MM.1S (cell line): Measurements from ENCODE around the gene PADI1.

Experiments used
- DNase-seq: peaks from one replicate; pipeline ENCODE4 v3.0.0-alpha.2; 2015
- H2AFZ ChIP-seq: fragments of 300-600 bp; sonication (generic); 2 replicates; pipeline ENCODE4 v1.6.0; 2016; ENCODE audit warnings: antibody characterized with exemption, low read length
- H3F3A ChIP-seq: fragments of 300-600 bp; sonication (generic); 2 replicates; pipeline ENCODE4 v1.6.1; 2016; ENCODE audit warnings: mild to moderate bottlenecking, antibody characterized with exemption, low read length, moderate library complexity, mixed read lengths; ENCODE audit not compliant: insufficient read depth
- H3K27ac ChIP-seq: fragments of 300-600 bp; sonication (generic); 2 replicates; pipeline ENCODE4 v1.5.1; 2016; ENCODE audit warnings: mild to moderate bottlenecking, low read length
- H3K27me3 ChIP-seq: fragments of 300-600 bp; sonication (generic); replicated peaks from 2 replicates; pipeline ENCODE4 v1.6.0; 2016; ENCODE audit warnings: low read length; ENCODE audit not compliant: insufficient read depth
- H3K36me3 ChIP-seq: fragments of 300-600 bp; sonication (generic); replicated peaks from 2 replicates; pipeline ENCODE4 v1.6.1; 2016; ENCODE audit warnings: mild to moderate bottlenecking, low read length, mixed read lengths; ENCODE audit not compliant: insufficient read depth
- H3K4me1 ChIP-seq: fragments of 300-600 bp; sonication (generic); 2 replicates; pipeline ENCODE4 v1.6.1; 2016; ENCODE audit warnings: low read length, mixed read lengths
- H3K4me2 ChIP-seq: fragments of 300-600 bp; sonication (generic); 2 replicates; pipeline ENCODE4 v1.6.0; 2016; ENCODE audit warnings: low read depth, low read length
- H3K4me3 ChIP-seq: fragments of 300-600 bp; sonication (generic); 2 replicates; pipeline ENCODE4 v1.5.1; 2016; ENCODE audit warnings: low read length, mixed read lengths
- H3K79me2 ChIP-seq: fragments of 300-600 bp; sonication (generic); 2 replicates; pipeline ENCODE4 v1.6.1; 2016; ENCODE audit warnings: mixed run types, low read length, mixed read lengths
- H3K9ac ChIP-seq: fragments of 300-600 bp; sonication (generic); 2 replicates; pipeline ENCODE4 v1.6.1; 2016; ENCODE audit warnings: low read length, mixed read lengths
- H3K9me2 ChIP-seq: fragments of 300-600 bp; sonication (generic); replicated peaks from 2 replicates; pipeline ENCODE4 v1.6.1; 2016; ENCODE audit warnings: mild to moderate bottlenecking, low read length, mixed read lengths; ENCODE audit not compliant: insufficient read depth
- H3K9me3 ChIP-seq: fragments of 300-600 bp; sonication (generic); replicated peaks from 2 replicates; pipeline ENCODE4 v1.6.1; 2016; ENCODE audit warnings: mild to moderate bottlenecking, low read length, mixed read lengths; ENCODE audit not compliant: insufficient read depth
- H4K20me1 ChIP-seq: fragments of 300-600 bp; sonication (generic); 2 replicates; pipeline ENCODE4 v1.6.1; 2016; ENCODE audit warnings: mild to moderate bottlenecking, low read length, moderate library complexity, mixed read lengths; ENCODE audit not compliant: insufficient read depth
- CTCF ChIP-seq: fragments of 300-600 bp; sonication (generic); IDR thresholded peaks from 2 replicates; pipeline ENCODE4 v1.5.1; 2016; ENCODE audit warnings: antibody characterized with exemption, low read length, mixed read lengths
- EZH2 ChIP-seq: fragments of 300-600 bp; sonication (generic); optimal IDR thresholded peaks from 2 replicates; pipeline ENCODE3; 2017; ENCODE audit warnings: low read depth, mild to moderate bottlenecking, antibody characterized with exemption, low read length, mixed read lengths
- EZH2phosphoT487 ChIP-seq: fragments of 300-600 bp; sonication (generic); IDR thresholded peaks from 2 replicates; pipeline ENCODE4 v1.6.1; 2018; ENCODE audit warnings: antibody characterized with exemption, low read length

The PADI1 gene

DNA sequence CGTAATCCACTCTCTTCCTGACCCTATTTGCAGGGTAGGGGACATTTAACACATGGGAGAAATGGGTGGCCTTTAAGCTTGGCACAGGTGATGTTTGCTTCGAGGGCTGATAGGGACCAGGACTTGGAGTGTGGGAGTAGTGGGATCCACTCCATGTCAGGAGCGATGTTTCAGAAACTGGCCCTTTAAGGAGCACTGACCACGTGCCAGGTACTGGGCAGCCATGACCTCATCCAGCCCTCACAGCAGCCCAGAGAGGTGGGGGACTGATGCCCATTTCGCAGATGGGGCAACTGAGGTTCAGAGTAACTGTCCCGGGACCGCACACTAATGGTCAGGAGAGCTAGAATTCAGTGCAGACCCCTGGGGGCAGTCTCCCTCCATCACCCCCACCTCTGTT lies 55.3 kb downstream of the PADI1 start:
- Histone ChIP-seq H3K27ac (no peak overlapping the region), H3K79me2 (no peaks in the 10 kb centered on the region), H3K27me3 (peaks cover 98% of the 10 kb centered on the region), H3K36me3 (no peaks in the 10 kb centered on the region), H3K9me3 (no peaks in the 10 kb centered on the region), H3F3A (no peaks in the 10 kb centered on the region), H3K9ac (no peak overlapping the region), H4K20me1 (no peaks in the 10 kb centered on the region), H3K9me2 (no peaks in the 10 kb centered on the region), H3K4me1 (no peaks in the 10 kb centered on the region), H3K4me3 (no peak overlapping the region), H3K4me2 (no peak overlapping the region), H2AFZ (no peak overlapping the region)
- no peak for TF ChIP-seq CTCF
- no peak for TF ChIP-seq EZH2phosphoT487
- TF ChIP-seq EZH2 = no peak
- no peak for DNase-seq

DNA sequence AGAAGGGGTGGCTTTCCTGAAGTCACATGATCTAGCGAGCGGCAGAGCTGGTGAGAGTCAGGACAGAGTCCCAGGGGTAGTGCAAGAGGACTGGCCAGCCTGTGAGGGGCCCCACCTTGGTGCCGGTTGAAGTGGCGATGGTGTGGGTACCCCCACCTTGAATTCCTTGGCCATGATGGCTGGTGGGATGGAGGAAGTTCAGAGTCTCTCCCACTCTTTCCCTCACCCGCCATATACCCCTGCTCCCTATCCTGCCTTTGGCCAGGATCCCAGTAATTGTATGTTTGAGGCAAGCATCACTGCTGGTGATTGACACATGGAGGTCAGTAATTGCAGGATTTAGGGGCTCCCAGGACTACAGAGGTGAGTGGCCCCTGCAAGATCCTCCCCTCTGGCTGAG lies 55.8 kb downstream of the PADI1 start:
- Histone ChIP-seq H3K36me3 (no peaks in the 10 kb centered on the region), H3K4me2 (no peak overlapping the region), H3K9me2 (no peaks in the 10 kb centered on the region), H3K79me2 (no peaks in the 10 kb centered on the region), H2AFZ (no peak overlapping the region), H3K9ac (no peak overlapping the region), H3K4me1 (no peaks in the 10 kb centered on the region), H3F3A (no peaks in the 10 kb centered on the region), H3K27ac (no peak overlapping the region), H4K20me1 (no peaks in the 10 kb centered on the region), H3K27me3 (peaks cover 96% of the 10 kb centered on the region), H3K9me3 (no peaks in the 10 kb centered on the region), H3K4me3 (no peak overlapping the region)
- no peak for DNase-seq
- TF ChIP-seq EZH2phosphoT487 (no peak), EZH2 (no peak), CTCF (no peak)

DNA sequence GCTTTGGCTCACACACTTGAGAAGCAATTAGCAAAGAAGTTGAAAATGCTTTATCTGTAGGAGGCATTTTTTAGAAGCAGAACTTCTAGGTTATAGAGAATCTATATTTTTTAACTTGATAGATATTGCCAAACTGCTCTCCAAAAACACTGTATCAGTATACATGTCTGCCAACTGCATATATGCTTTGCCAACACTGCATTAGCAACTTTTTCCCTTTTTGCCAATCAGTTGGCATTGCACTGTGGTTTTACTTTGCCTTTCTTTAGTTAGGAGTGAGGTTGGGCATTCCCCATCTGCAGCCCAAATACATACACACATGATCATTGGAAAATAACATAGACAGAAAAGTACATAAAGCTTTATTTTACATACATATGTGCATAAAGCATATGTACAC lies 59.0 kb downstream of the PADI1 start:
- H3K27me3 ChIP-seq = peaks cover 93% of the 10 kb centered on the region
- H3K9ac ChIP-seq = no peak overlapping the region
- H3K9me2 ChIP-seq = no peaks in the 10 kb centered on the region
- no peaks in the 10 kb centered on the region for H3K79me2 ChIP-seq
- H3K9me3 ChIP-seq = no peaks in the 10 kb centered on the region
- no peaks in the 10 kb centered on the region for H4K20me1 ChIP-seq
- H3K27ac ChIP-seq = no peak overlapping the region
- H3K4me1 ChIP-seq = no peaks in the 10 kb centered on the region
- no peak overlapping the region for H2AFZ ChIP-seq
- H3K36me3 ChIP-seq = no peaks in the 10 kb centered on the region
- no peak for DNase-seq
- no peaks in the 10 kb centered on the region for H3F3A ChIP-seq
- TF ChIP-seq CTCF = no peak
- TF ChIP-seq EZH2 = no peak
- TF ChIP-seq EZH2phosphoT487 = no peak
- no peak overlapping the region for H3K4me3 ChIP-seq
- H3K4me2 ChIP-seq = no peak overlapping the region
